GM19023 (cell line): ENCODE measurements around the gene SORL1-AS1.
"Not testable (repeated sequence)": the region's sequence is repeated elsewhere in the genome, so short reads cannot be mapped to it uniquely, and the experiment has no call there.

Source experiments
- ATAC-seq: cut with Tn5 transposase; IDR thresholded peaks from one replicate; pipeline ENCODE4 v1.9.1; 2021; ENCODE audit warnings: mild to moderate bottlenecking, moderate library complexity; ENCODE audit not compliant: unreplicated experiment

Gene SORL1-AS1

DNA sequence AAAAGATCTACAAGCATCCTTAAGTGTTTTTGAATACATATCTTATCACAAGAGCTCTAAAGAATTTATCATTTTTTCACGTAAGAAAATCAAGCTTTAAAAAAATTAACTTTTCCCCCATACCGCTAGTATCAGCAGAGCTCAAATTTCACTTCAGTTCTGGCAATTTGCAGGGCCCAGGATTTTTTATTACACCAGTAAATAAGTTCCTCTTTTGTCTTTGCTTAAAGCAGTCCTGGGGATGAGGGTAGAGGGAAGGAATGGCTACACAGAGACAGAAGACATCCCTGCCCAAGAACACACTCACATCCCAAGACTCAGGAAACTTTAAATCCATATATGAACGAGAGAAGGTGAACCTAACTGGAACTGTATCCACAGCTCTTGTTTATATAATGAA is 23.2 kb downstream of the SORL1-AS1 start:
- ATAC-seq = no peak

- ATAC-seq = no peak
Observed at GRCh38 chr11:121427400-121427744, 25.4 kb downstream of the SORL1-AS1 start.

GRCh38 chr11:121426476-121427399 is 26.0 kb downstream of the SORL1-AS1 start:
- peak; percentile 55 for ATAC-seq

DNA sequence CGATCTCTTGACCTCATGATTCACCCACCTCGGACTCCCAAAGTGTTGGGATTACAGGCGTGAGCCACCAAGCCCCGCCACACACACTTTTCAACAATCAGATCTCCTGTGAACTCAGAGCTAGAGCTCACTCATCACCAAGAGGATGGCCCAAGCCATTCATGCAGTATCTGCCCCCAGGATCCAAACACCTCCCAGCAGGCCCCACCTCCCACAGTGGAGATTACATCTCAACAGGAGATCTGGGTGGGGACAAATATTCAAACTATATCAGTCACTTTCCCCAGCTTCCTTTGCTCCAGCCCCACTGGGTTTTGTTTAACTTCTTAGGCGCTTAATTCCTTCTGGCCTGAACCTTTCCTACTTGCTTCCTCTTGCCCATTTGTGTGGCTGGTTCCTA is 26.9 kb downstream of the SORL1-AS1 start:
- no peak for ATAC-seq

DNA sequence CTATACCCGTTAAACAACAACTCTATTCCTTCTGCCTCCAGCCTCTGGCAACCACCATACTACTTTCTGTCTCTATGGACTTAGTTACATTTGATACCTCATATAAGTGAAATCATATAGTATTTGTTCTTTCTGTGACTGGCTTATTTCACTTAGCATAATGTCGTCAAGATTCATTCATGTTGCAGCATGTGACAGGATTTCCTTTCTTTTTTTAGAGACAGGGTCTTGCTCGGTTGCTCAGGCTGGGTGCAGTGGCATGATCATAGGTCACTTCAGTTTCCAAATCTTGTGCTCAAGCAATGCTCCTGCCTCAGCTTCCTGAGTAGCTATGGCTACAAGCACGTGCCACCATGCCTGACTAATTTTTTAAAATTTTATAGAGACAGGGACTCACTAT is 30.1 kb downstream of the SORL1-AS1 start:
- no peak for ATAC-seq

DNA sequence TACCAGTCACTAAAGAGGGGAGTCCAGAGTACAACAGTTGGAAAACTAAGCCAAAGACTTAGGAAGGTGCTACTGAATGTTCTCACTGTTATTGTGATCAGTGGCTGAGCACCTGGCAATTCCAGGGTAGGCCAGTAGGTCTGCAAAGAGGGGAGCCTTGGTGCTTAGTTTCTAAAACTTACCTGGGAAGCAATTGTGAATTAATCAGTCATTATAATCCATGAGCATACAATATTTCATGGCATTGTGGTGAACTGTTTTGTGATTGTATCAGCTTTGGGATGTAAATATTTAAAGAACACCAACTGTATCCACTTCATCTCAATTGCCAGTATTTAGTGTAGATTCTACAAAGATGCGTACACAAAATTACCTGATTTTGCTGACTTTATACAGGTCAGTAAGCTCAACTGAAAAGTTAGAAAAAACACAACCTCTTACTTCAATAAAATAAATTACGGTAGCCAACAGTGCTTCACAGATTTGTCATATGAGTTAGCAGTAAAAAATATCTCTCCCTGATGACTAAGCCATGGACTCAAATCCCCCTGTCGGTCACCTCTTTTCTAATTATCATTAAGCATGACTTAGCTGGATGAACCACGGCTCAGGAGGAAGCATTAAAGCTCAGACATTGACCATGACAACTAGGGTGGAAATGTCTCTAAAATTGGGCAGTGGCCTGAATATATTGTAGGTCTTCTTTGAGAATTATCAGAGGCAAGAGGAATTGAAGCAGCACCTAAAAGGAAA is 31.4 kb downstream of the SORL1-AS1 start:
- ATAC-seq = no peak

DNA sequence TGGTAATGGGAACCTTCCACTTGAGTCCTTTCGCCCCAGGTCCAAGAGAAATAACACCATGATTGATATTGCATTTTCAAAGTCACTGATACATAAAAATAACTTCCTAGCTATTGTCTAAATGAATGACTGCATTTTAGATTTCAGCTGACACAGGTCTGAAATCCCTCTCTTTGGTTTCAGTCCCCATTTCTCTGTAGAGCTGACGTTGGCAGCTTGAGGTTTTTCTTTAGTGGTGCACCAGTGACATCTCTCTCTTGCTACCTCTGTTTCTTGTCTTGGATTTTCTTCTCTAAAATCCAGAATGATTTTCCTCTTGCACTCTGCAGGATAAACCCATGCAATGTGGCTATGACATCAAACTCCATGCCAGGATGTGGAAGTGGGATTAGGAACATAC is 32.4 kb downstream of the SORL1-AS1 start:
- no peak for ATAC-seq

DNA sequence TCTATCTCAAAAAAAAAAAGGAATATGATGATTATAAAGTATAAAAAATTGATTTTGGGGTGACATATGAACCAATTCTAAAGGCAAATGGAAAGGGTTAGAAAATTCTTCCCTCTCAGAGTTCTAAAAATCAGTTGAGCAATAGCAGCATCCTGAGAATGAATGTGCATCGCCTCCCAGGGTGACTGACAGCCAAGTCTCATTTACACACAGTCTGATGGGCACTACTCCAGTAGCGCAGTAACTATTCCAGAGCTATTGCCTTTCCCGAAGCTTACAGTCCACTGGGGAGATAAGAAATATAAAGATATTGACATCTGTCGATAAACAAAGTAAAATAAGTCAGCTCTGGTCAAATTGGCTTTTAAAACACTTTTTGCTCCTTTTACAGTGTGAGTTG is 32.9 kb downstream of the SORL1-AS1 start:
- no peak for ATAC-seq

DNA sequence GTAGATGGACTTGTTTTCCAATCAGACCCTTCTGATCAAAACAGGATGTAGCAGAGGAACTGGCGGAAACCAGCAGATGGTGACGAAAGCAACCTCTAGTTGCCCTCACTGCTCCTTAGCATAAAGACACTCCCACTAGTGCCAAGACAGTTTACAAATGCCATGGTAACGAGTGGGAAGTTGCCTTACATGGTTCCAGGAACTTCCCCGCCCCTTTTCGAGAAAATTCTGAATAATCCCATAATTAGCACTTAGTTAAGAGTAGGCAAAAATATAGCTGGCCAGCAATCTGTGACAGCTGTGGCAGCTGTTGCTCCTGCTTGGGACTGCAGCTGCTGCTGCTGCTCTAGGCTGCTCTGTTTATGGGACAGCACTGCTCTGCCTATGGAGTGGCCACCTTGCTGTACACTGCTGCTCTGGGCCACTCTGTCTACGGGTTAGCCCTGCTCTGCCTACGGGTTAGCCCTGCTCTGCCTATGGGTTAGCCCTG is 34.1 kb downstream of the SORL1-AS1 start:
- ATAC-seq = no peak

- ATAC-seq = no peak
Observed at GRCh38 chr11:121417607-121418006, 35.2 kb downstream of the SORL1-AS1 start.

- ATAC-seq = peak; percentile 56
Observed at GRCh38 chr11:121417055-121417551, 35.7 kb downstream of the SORL1-AS1 start.

DNA sequence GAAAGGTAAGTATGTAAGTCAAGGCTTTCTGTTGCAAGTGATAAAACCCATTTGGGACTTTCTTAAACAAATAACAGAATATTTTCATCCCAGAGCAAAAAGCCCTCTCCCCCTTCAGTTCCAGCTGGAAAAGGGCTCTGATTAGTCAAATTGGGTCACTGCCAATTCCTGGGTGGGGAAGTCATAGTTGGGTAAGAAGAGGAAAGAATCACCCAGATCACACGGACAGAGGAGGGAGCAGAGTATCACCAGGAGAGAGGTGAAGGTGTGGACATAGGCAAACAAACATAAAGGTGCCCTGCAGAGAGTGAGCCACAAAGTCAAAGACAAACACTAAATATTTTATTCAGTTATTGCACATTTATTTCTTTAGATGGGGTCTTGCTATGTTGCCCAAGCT is 36.9 kb downstream of the SORL1-AS1 start:
- ATAC-seq = no peak

DNA sequence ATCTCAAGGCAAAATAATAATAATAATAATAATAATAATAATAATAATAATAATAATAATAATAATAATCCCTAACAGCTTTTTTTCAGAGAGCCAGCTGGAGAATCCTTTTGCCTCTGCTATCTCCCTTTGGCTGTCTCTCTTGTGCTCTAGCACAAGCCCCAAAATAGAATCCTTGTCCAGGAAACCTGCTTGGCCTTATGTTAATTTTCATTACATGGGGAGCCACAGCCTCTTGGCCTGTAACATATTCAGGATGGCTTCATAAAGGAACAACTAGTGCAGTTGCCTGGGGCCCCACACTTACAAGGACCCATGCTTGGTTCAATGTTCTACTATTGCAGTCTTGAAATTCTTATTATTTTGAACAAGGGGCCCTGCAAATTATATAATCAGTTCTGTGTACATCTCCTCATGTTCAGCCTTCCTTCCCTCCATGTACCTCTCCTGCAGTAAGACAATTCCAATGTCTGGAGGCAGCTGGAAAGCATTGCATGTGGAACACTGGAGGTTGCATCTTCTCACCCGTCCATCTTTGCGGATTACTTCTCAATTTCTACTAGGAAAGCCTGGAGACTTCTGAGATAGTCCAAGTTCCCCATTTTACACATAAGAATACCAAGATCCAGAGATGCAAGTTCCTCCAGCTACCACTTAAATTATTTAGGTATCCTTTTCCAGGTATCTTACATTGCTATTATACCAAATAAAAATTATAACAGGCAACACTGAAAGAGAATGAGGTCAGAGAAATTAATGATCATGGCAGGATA is 38.4 kb downstream of the SORL1-AS1 start:
- no peak for ATAC-seq

DNA sequence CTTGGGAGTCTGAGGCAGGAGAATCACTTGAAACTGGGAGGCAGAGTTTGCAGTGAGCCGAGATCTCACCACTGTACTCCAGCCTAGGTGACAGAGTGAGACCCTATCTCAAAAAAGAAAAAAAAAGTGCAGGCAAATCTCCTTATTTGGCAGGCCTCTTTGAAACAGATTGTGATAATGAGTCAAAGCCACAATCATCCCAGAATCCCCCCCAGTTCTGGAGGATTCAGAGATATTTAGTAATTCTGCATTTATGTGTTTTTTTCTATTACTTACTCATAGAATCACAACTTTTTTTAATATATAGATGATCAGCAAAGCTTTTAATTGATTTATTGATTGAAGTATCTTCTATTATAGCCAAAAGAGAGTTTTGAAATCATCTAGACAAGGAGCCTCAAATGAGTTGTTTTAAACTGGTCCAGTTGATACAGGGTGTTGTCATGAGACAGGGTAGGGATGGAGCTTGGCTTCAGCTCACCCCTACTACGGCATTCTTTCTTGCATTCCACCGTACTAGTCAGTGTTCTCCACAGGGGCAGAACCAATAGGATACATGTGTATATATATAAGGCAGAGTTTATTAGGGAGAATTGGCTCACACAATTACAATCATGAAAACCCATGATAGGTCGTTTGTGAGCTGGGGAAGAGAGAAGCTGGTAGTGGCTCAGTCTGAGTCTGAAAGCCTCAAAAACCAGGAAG is 39.9 kb downstream of the SORL1-AS1 start:
- no peak for ATAC-seq

GRCh38 chr11:121412000-121412587 is 40.7 kb downstream of the SORL1-AS1 start:
- ATAC-seq = no peak

- ATAC-seq = not testable (repeated sequence)
Observed at GRCh38 chr11:121411330-121411729, 41.4 kb downstream of the SORL1-AS1 start.

- ATAC-seq = not testable (repeated sequence)
Observed at GRCh38 chr11:121410041-121410440, 42.7 kb downstream of the SORL1-AS1 start.

GRCh38 chr11:121408830-121409229 is 43.9 kb downstream of the SORL1-AS1 start:
- no peak for ATAC-seq

DNA sequence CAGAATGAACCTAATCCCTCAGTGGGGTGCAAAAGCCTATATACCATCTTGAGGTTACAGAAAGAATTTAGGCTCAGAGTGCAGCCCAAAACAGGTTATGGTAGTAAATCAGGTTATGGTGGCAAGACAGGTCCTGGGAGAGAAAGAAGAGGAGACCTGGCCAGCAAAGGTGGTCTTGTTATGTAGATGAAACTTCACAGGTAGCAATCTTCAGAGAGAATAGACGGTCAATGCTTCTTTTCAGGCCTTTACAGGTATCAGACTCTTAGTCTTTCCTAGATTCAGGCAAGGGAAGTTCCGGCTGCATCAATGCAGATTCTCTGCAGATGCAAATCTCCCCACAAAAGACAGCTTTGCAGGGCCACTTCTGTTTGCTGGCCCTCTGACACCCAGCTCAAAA is 46.5 kb downstream of the SORL1-AS1 start:
- ATAC-seq = no peak

DNA sequence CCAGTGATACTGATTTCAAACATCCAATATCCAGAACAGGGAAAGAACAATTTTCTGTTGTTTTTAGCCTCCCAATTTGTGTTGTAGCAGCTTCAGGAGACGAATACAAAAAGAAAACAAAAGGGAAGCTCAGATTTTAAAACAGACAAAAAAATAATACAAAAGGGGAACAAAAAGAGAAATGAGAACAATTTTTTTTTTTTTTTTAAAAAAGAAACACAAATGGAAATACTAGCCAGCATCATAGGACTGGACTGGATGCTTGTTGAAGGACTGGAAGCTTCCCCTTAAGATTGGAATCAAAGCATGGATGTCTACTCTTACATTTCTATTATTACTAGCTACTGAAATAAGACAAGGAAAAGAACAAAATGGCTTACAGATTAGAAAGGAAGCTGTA is 47.1 kb downstream of the SORL1-AS1 start:
- ATAC-seq = no peak
